HG03097 (cell line): Measurements from ENCODE around the gene TRIAP1.

Source experiments
- ATAC-seq: cut with Tn5 transposase; IDR thresholded peaks from one replicate; pipeline ENCODE4 v1.9.1; 2021; ENCODE audit not compliant: unreplicated experiment, low FRiP score

TRIAP1 gene

DNA sequence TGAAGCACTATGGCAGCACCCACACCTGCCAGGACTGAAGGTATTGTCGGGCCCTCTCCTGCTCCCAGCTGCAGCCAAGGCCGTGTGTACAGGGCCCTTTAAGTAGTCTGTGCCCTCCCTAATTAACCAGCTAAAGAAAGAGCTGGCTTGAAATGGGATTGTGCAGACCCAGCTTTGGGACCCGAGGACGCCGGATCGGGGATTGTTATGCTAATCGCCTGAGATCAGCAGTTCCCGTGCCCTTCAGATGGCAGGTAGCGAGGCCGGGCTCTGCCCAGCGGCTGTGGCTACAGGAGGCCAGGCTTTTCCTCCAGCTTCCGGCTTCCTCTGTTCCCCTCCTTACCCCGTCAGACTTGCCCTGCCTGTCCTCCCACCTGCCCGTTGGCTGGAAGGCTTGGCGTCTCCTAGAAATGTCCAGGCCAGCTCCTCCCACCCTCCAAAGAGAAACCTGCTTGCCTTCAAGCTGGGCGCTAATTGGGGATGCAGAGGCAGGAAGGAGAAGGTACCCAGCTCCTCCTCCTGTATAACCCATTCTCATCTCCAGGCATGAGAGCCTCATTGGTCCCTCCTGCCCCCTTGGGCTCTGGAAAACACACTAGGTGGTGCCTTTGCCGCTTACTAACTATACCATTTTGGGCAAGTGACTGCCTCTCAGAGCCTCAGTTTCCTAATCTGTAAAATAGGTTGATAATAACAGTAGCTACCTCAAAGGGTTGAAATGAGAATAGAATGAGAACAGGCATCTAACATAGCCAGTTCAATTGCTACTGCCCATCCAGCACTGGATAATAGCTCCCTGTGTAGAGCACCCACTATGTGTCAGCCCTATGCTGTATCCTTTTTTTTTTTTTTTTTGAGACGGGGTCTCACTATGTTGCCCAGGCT is 51.5 kb downstream of the TRIAP1 start:
- ATAC-seq: no peak
